K562 treated with DMSO at 1 percent for 24 hours (cell line): Measurements from ENCODE around the gene EPHA7. TPM values are rescaled to one million over a fixed set of nuclear protein-coding genes. Genes with fewer than 3 reads are reported as not detected.

Source experiments
- total RNA-seq: library from RNA; unstranded; fragments of 300-600 nt; gene quantifications from 2 replicates; pipeline ENCODE4 v1.2.3, GENCODE V29; 2022; ENCODE audit warnings: low read depth; ENCODE audit not compliant: insufficient read depth

The EPHA7 gene
- total RNA-seq, result not detected in 2 replicates

GRCh38 chr6:93419304-93420162, at the start of gene EPHA7:
EPHA7 (minus strand) TSS chr6:93419559; CDS start chr6:93419341, 218 bp downstream.

